Cardiac septum (tissue), 1 donor: ENCODE measurements around the gene LHX2. TPM values are rescaled to one million over a fixed set of nuclear protein-coding genes. Genes with fewer than 3 reads are reported as not detected.
"Not testable (repeated sequence)": the region's sequence is repeated elsewhere in the genome, so short reads cannot be mapped to it uniquely, and the experiment has no call there.

ENCODE experiments used
- DNase-seq: peaks from one replicate; pipeline ENCODE4 v3.0.0-alpha.2; 2020; ENCODE audit warnings: low spot score
- intact Hi-C: fragments of 100-400 bp; cut with DNase I; formaldehyde crosslinking; loops from one replicate; pipeline ENCODE4 v1.14.0; 2022
- long read RNA-seq: library from polyadenylated mRNA; unstranded; transcript quantifications from one replicate; pipeline ENCODE4 v2.0.0, GENCODE V29; 2021
- total RNA-seq: library from RNA; stranded (reverse); fragmentation: NEBNext Ultra II Directional; extraction: Animal tissue kit (Norgen Biotek cat#: 25700); gene quantifications from one replicate; pipeline ENCODE4 v1.2.1, GENCODE V29; 2021
- donor health status: DM: no; HTN: no; CAD: no.

Gene LHX2, protein sequence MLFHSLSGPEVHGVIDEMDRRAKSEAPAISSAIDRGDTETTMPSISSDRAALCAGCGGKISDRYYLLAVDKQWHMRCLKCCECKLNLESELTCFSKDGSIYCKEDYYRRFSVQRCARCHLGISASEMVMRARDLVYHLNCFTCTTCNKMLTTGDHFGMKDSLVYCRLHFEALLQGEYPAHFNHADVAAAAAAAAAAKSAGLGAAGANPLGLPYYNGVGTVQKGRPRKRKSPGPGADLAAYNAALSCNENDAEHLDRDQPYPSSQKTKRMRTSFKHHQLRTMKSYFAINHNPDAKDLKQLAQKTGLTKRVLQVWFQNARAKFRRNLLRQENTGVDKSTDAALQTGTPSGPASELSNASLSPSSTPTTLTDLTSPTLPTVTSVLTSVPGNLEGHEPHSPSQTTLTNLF
- total RNA-seq, result 0.19 TPM
- long read RNA-seq, result 0 reads

DNA sequence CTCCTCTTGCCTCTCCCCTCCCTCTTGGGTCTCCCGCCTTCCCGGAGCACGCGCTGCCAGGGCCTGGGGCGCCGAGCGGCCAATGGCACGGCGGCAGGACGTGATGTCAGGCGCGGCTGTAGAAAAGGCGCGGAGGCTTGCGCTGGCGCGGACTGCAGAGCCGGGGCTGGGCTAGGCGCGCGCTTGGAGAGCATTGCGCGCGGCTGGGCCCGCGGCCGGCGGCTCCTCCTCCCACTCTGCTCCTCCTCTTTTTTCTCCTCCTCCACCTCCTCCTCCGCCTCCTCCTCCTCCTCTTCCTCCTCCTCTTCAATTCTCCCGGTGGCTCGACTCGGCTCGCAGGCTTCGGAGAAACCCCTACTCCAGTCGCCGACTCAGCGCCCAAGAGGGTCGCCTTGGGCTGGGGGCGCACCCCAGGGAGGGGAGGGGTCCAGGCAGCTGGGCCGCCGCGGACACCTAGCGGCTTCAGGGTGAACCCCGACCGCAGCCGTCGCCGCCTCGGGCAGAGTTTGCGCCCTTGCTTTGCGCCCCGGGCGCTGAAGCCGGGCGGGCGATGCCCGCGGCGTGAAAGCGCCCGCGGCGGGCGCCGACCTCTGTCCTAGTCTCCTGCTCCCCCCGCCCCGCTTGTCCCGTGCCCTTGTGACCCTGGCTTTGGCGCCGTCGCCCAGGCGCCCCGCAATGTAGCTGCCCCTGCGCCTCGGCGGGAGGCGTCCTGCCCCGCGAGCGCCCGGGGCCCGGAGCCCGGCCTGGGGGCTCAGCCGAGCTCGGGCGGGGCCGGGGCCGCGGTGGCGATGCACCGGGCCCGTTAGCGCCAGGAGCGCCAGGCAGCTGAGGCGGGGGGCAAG lies at the start of gene LHX2:
LHX2 (plus strand) TSS at position 309 of the 842 bp plus-strand sequence. CDS start 581 bp downstream, outside the sequence.
- intact Hi-C loops, result no loop called here
- DNase-seq, result no peak

GRCh38 chr9:123964761-123965160 lies 46.8 kb upstream of the LHX2 start:
- DNase-seq, result no peak
- intact Hi-C loops, result no loop called here

DNA sequence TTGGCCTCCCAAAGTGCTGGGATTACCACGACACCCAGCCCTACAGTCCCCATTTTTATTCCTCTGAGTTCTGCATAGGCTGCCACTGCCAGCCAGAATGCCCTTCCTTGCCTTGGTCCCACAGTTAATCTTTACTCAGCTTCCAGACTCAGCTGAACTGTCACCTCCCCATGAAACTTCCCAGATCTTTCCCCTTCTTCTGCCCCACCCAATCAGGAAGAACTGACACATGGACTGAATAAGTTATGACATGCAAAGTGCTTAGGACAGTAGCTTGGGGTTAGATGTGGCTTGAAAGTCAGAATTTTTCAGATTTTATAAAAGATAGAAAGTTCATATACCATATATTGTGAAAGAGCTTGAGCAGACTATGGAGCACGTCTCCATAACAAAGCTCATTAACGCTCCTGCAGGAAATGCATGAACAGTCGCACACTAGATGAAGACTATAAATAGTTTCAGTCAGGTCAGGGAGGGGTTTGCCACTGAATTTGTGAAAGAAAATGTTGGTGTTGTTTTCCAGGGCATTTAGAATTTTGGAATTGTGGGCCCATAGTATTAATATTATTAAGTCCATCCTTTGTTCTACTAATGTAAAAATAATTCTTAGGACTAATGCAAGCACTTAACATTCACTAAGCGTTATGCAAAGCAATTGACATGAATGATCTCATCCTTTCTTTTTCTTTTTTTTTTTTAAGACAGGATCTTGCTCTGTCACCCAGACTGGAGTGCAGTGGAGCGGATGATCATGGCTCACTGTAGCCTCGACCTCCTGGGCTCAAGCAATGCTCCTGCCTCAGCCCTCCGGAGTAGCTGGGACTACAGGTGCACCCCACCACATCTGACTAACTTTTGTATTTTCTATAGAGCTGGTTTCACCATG lies 45.5 kb upstream of the LHX2 start:
- intact Hi-C loops, result no loop called here
- no peak for DNase-seq

GRCh38 chr9:123967323-123967722 lies 44.2 kb upstream of the LHX2 start:
- intact Hi-C loops, result no loop called here
- DNase-seq, result no peak

GRCh38 chr9:123972618-123973017 lies 39.0 kb upstream of the LHX2 start:
- DNase-seq, result peak; percentile 4
- intact Hi-C loops, result no loop called here

DNA sequence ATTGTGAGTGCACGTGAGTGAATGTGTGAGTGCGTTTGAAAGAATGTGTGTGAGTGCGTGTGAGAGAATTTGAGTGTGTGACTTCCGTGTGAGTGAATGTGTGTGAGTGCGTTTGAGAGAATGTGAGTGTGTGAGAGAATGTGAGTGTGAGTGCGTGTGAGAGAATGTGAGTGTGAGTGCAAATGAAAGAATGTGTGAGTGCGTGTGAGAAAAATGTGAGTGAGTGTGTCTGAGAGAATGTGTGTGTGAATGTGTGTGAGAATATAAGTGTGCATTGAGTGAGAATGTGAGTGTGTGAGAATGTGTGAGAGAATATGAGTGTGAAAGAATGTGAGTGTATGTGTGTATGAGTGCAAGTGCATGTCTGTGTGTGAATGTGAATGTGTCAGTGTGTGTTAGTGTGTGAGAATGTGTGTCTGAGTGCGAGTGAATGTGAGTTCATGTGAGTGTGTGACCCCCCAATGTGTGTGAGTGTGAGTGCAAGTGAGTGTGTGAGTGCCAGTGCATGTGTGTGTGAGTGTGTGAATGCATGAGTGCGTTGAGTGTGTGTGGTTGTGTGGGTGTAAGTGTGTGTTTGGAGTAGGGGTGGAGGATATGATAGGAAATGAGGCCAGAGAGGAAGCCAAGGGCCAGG lies 37.9 kb upstream of the LHX2 start:
- intact Hi-C loops, result loop anchor here (2.0 kb wide), 1 partner anchor 17 kb away; no protein-coding TSS in a partner anchor
- no peak for DNase-seq

GRCh38 chr9:123974471-123974870 lies 37.1 kb upstream of the LHX2 start:
- no peak for DNase-seq
- intact Hi-C loops, result loop anchor here (2.0 kb wide), 1 partner anchor 16 kb away; no protein-coding TSS in a partner anchor

DNA sequence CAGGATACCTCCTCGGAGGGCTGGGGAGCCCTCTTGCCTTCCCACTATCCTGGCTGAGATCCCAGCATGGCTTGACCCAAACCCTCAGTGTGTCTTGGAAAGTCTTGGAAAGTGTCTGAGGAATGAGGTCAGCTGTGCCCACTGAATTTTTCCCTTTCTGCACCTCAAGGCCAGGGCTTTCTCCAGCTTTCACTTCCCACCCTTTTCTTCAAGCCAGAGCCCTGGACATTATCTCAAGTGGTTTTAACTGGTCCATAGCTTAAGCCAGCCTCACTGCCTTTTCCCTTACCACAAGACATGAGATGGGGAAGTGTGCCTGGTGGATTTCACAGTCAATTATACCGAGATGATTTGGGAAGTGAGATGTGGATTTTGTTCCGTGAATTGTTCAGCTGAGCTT lies 35.7 kb upstream of the LHX2 start:
- no peak for DNase-seq
- intact Hi-C loops, result loop anchor here (2.0 kb wide), 1 partner anchor 15 kb away; no protein-coding TSS in a partner anchor

DNA sequence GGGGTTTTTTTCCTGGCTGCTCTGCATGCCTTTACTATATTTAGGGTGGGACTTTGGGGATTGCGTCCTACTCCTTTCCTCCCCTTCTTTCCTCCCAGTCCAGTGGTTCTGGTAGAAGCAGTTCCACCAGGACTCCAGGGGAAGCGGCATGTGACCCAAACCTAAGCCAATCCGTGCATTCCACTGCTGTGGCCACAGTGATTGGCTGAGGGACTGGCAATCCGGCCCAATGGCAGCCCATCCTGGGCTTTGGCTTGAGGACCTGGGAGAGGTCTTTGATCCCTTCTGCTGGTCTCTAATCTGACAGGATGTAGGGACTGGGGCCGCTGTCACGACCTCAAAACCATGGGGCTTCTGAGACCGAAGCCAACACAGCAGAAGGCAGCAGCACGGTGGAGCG lies 35.0 kb upstream of the LHX2 start:
- intact Hi-C loops, DNase-seq: not testable (repeated sequence)

- intact Hi-C loops, result no loop called here
- DNase-seq, result peak; percentile 33
These were observed 32.6 kb upstream of the LHX2 start for GRCh38 chr9:123978981-123979380.

- intact Hi-C loops, result no loop called here
These were observed 29.0 kb upstream of the LHX2 start for GRCh38 chr9:123982535-123982934.

GRCh38 chr9:123983047-123983446 lies 28.5 kb upstream of the LHX2 start:
- intact Hi-C loops, result no loop called here
- DNase-seq, result peak; percentile 71

More at GRCh38 chr9:123982535-123982934, 29.0 kb upstream of the LHX2 start:
- DNase-seq, result peak; percentile 55

GRCh38 chr9:123984802-123985201 lies 26.8 kb upstream of the LHX2 start:
- intact Hi-C loops, result no loop called here
- DNase-seq, result peak; percentile 71

DNA sequence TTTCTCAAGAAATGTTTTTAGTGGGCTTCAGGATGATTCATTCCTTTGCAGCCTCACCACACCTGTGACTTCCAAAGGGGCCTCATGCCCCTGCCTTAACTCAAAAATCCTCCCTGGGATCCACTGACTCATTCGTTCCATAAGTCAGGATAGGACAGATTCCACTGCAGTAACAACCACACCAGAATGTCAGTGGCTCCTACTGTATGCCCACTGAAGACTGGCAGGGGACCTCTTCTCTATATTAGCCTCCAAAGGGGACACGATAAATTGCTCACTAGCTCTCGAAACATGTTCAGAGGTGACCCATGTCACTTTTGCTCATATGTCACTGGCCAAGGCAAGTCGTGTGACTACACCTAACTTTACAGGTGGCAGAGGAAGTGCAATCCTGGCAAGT lies 25.7 kb upstream of the LHX2 start:
- DNase-seq, result peak; percentile 15
- intact Hi-C loops, result no loop called here

DNA sequence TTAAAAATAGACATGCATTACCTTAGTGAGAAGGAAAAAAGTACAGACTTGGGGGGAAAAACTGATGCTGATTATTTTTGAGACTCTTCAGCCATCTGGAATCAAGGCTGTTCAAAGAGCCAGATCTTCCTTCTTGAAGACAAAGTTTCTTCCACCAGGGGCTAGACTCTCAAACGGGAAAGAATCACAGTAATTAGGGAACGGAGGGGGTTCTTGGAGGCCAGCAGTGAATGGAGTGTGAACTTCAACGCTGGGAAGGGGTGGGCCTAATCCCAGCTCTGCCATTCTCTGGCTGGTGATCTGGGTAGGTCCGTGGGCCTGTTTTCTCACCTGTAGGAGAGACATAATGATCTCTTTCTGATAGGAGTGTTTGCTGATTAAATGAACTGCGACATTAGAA lies 21.1 kb upstream of the LHX2 start:
- peak; percentile 33 for DNase-seq
- intact Hi-C loops, result loop anchor here (2.0 kb wide), 1 partner anchor 16 kb away; no protein-coding TSS in a partner anchor

DNA sequence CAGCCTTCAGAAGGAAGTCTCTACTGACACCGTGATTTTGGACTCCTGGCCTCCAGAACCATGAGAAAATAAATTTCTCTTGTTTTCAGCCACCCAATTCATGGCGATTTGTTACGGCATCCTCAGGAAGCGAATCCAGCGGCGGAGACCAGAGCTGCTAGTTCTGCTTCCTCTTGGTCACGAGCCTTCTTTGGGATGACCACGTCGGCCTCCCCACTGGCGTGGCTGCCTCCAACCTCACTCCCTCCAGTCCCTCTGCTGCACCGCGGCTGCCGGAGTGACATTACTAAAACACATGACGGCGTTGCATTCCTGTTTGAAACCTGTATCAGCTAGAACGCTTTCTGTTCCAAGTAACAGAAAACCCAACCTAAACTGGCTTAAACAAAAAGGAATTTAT lies 18.9 kb upstream of the LHX2 start:
- intact Hi-C loops, DNase-seq: not testable (repeated sequence)

- DNase-seq, result no peak
- intact Hi-C loops, result no loop called here
These were observed 14.7 kb upstream of the LHX2 start for GRCh38 chr9:123996731-123997421.

- DNase-seq, result no peak
- intact Hi-C loops, result no loop called here
These were observed 13.8 kb upstream of the LHX2 start for GRCh38 chr9:123997665-123998277.
